ENCODE measurements around the gene PLA2G4D. TPM values are rescaled to one million over a fixed set of nuclear protein-coding genes. Genes with fewer than 3 reads are reported as not detected.

The PLA2G4D gene
- total and polyA plus RNA-seq, 12 donors, result not detected

- 89 to 95% methylated on average over 3 of the region's 3 CpGs for WGBS, 2 donors
- H3K4me1 ChIP-seq, result peaks cover 0 to 11% (median 0%) of the 10 kb centered on the region in 9 donors
- no peaks in the 10 kb centered on the region for H3K36me3 ChIP-seq
- no peak overlapping the region for H3K4me3 ChIP-seq
- H3K27ac ChIP-seq, result no peak overlapping the region
- no peaks in the 10 kb centered on the region for H3K27me3 ChIP-seq
- intact Hi-C loops (cut with DNase I), result no loop called here
- TF ChIP-seq CTCF (IDR thresholded peaks at IDR 0.05), result no peak
- no peaks in the 10 kb centered on the region for H3K9me3 ChIP-seq
- ATAC-seq (peak in 1 of 8 donors; percentile 14), DNase-seq (no peak)
These were observed 61.0 kb downstream of the PLA2G4D start for GRCh38 chr15:42033214-42033873.

GRCh38 chr15:42032376-42033213 lies 61.8 kb downstream of the PLA2G4D start:
- Histone ChIP-seq H3K4me1 (peaks cover 0 to 13% (median under 1%) of the 10 kb centered on the region in 9 donors), H3K27me3 (peaks cover 0 to under 1% (median 0%) of the 10 kb centered on the region in 7 donors), H3K9me3 (no peaks in the 10 kb centered on the region), H3K4me3 (no peak overlapping the region), H3K36me3 (no peaks in the 10 kb centered on the region), H3K27ac (no peak overlapping the region)
- TF ChIP-seq CTCF (IDR thresholded peaks at IDR 0.05), result no peak
- peak in 5 of 8 donors; percentile 13 to 51 (median 32) for ATAC-seq
- WGBS, 2 donors, result 82 to 84% methylated on average over 9 of the region's 9 CpGs
- no peak for DNase-seq
- intact Hi-C loops (cut with DNase I), result no loop called here

- no peak for DNase-seq
- TF ChIP-seq CTCF (IDR thresholded peaks at IDR 0.05), result no peak
- intact Hi-C loops (cut with DNase I), result no loop called here
- whole genome bisulfite sequencing, 2 donors, result 70 to 74% methylated on average over 6 of the region's 6 CpGs
- Histone ChIP-seq H3K27me3 (peaks cover 0 to 6% (median 0%) of the 10 kb centered on the region in 7 donors), H3K27ac (no peak overlapping the region), H3K4me3 (no peak overlapping the region), H3K36me3 (no peaks in the 10 kb centered on the region), H3K9me3 (no peaks in the 10 kb centered on the region), H3K4me1 (peaks cover 0 to 15% (median 4%) of the 10 kb centered on the region in 9 donors)
- ATAC-seq, result no peak
These were observed 63.0 kb downstream of the PLA2G4D start for GRCh38 chr15:42031198-42031915.

GRCh38 chr15:42027521-42027920 lies 66.8 kb downstream of the PLA2G4D start:
- intact Hi-C loops (cut with DNase I), result no loop called here
- TF ChIP-seq CTCF (IDR thresholded peaks at IDR 0.05), result no peak
- ATAC-seq, result peak in 2 of 8 donors; percentile 42 to 49

More at GRCh38 chr15:42027521-42027920, 66.8 kb downstream of the PLA2G4D start:
- Histone ChIP-seq H3K9me3 (no peaks in the 10 kb centered on the region), H3K27me3 (peaks cover 0 to 6% (median 0%) of the 10 kb centered on the region in 7 donors), H3K36me3 (no peaks in the 10 kb centered on the region), H3K4me1 (peaks cover 0 to 10% (median 0%) of the 10 kb centered on the region in 9 donors), H3K27ac (no peak overlapping the region), H3K4me3 (no peak overlapping the region)
- DNase-seq, result no peak
- WGBS, 2 donors, result 76 to 81% methylated on average over 7 of the region's 7 CpGs

Data from heart right ventricle (tissue), 16 donors.